Stimulated activated naive B cell treated with anti-CD40 and anti-IgM and Interleukin-4, amounts not matched to agents 10 μg/mL and 1 μg/mL and 100 μg/mL, for 72 hours (primary cell): ENCODE measurements around the gene C10orf71.

ENCODE experiments used
- ATAC-seq, 2 donors: fragments of 150-1000 bp; cut with Tn5 transposase; replicated peaks; 2 replicates each; pipeline ENCODE4 v1.10.0; 2021; ENCODE audit warnings: moderate library complexity in 1 of 2
- DNase-seq: peaks from one replicate; pipeline ENCODE4 v3.0.0; 2021
- H3K27ac Mint-ChIP-seq: one replicate; pipeline ENCODE4 v1.8.0; 2022; ENCODE audit warnings: mild to moderate bottlenecking, mixed read lengths
- H3K27me3 Mint-ChIP-seq, 2 donors: one replicate each; pipeline ENCODE4 v1.8.0; 2022; ENCODE audit warnings: mixed read lengths in 2 of 2
- H3K36me3 Mint-ChIP-seq, 2 donors: one replicate each; pipeline ENCODE4 v1.8.0; 2022; ENCODE audit warnings: mixed read lengths in 2 of 2, mild to moderate bottlenecking in 1 of 2
- H3K4me1 Mint-ChIP-seq, 2 donors: one replicate each; pipeline ENCODE4 v1.8.0; 2022; ENCODE audit warnings: mixed read lengths in 2 of 2, mild to moderate bottlenecking in 1 of 2
- H3K4me3 Mint-ChIP-seq, 2 donors: one replicate each; pipeline ENCODE4 v1.8.0; 2022; ENCODE audit warnings: mild to moderate bottlenecking in 2 of 2, mixed read lengths in 2 of 2, moderate library complexity in 1 of 2
- H3K9me3 Mint-ChIP-seq, 2 donors: one replicate each; pipeline ENCODE4 v1.8.0; 2022; ENCODE audit warnings: mixed read lengths in 2 of 2, mild to moderate bottlenecking in 1 of 2

C10orf71 gene

GRCh38 chr10:49364051-49364450 lies 65.1 kb downstream of the C10orf71 start:
- H3K9me3 Mint-ChIP-seq = peaks cover 2 to 3% of the 10 kb centered on the region in 2 donors
- H3K4me1 Mint-ChIP-seq = peaks cover 20 to 23% of the 10 kb centered on the region in 2 donors
- H3K36me3 Mint-ChIP-seq = no peaks in the 10 kb centered on the region
- H3K27ac Mint-ChIP-seq = peak overlapping the region; percentile 51
- ATAC-seq (no peak), DNase-seq (no peak)
- no peak overlapping the region for H3K4me3 Mint-ChIP-seq
- H3K27me3 Mint-ChIP-seq = peaks cover 0 to 5% of the 10 kb centered on the region in 2 donors

- peaks cover 20 to 23% of the 10 kb centered on the region in 2 donors for H3K4me1 Mint-ChIP-seq
- DNase-seq (no peak), ATAC-seq (no peak)
- no peaks in the 10 kb centered on the region for H3K36me3 Mint-ChIP-seq
- H3K27ac Mint-ChIP-seq = no peak overlapping the region
- H3K9me3 Mint-ChIP-seq = peaks cover 2 to 3% of the 10 kb centered on the region in 2 donors
- peaks cover 0 to 5% of the 10 kb centered on the region in 2 donors for H3K27me3 Mint-ChIP-seq
- no peak overlapping the region for H3K4me3 Mint-ChIP-seq
Measured at GRCh38 chr10:49364747-49365146, 65.8 kb downstream of the C10orf71 start.

- peaks cover 20 to 23% of the 10 kb centered on the region in 2 donors for H3K4me1 Mint-ChIP-seq
- DNase-seq (no peak), ATAC-seq (no peak)
- peaks cover 2 to 3% of the 10 kb centered on the region in 2 donors for H3K9me3 Mint-ChIP-seq
- H3K4me3 Mint-ChIP-seq = no peak overlapping the region
- H3K27ac Mint-ChIP-seq = peak overlapping the region; percentile 42
- H3K27me3 Mint-ChIP-seq = peaks cover 0 to 5% of the 10 kb centered on the region in 2 donors
- no peaks in the 10 kb centered on the region for H3K36me3 Mint-ChIP-seq
Measured at GRCh38 chr10:49365275-49365674, 66.3 kb downstream of the C10orf71 start.

GRCh38 chr10:49365675-49366415 lies 66.9 kb downstream of the C10orf71 start:
- Mint-ChIP-seq H3K9me3 (peaks cover 2 to 3% of the 10 kb centered on the region in 2 donors), H3K27ac (no peak overlapping the region), H3K27me3 (peaks cover 0 to 8% of the 10 kb centered on the region in 2 donors), H3K4me1 (peaks cover 20 to 23% of the 10 kb centered on the region in 2 donors), H3K4me3 (no peak overlapping the region), H3K36me3 (no peaks in the 10 kb centered on the region)
- DNase-seq (no peak), ATAC-seq (no peak)

GRCh38 chr10:49366460-49366859 lies 67.5 kb downstream of the C10orf71 start:
- Mint-ChIP-seq H3K36me3 (no peaks in the 10 kb centered on the region), H3K27me3 (peaks cover 0 to 8% of the 10 kb centered on the region in 2 donors), H3K27ac (no peak overlapping the region), H3K4me3 (no peak overlapping the region), H3K4me1 (peaks cover 20 to 23% of the 10 kb centered on the region in 2 donors), H3K9me3 (peaks cover 2 to 3% of the 10 kb centered on the region in 2 donors)
- ATAC-seq (no peak), DNase-seq (no peak)

- Mint-ChIP-seq H3K4me1 (peaks cover 11 to 14% of the 10 kb centered on the region in 2 donors), H3K9me3 (peaks cover 2% of the 10 kb centered on the region in 2 donors), H3K27ac (no peak overlapping the region), H3K27me3 (peaks cover 0 to 8% of the 10 kb centered on the region in 2 donors), H3K4me3 (no peak overlapping the region), H3K36me3 (no peaks in the 10 kb centered on the region)
- ATAC-seq (no peak), DNase-seq (no peak)
Measured at GRCh38 chr10:49367600-49367999, 68.6 kb downstream of the C10orf71 start.

- ATAC-seq (no peak), DNase-seq (no peak)
- H3K4me1 Mint-ChIP-seq = peaks cover 6 to 8% of the 10 kb centered on the region in 2 donors
- peaks cover 0 to 8% of the 10 kb centered on the region in 2 donors for H3K27me3 Mint-ChIP-seq
- no peaks in the 10 kb centered on the region for H3K36me3 Mint-ChIP-seq
- no peak overlapping the region for H3K27ac Mint-ChIP-seq
- H3K9me3 Mint-ChIP-seq = no peaks in the 10 kb centered on the region
- H3K4me3 Mint-ChIP-seq = no peak overlapping the region
Measured at GRCh38 chr10:49368256-49368655, 69.3 kb downstream of the C10orf71 start.

- Mint-ChIP-seq H3K27me3 (peaks cover 0 to 12% of the 10 kb centered on the region in 2 donors), H3K4me3 (no peak overlapping the region), H3K4me1 (peaks cover 0 to 4% of the 10 kb centered on the region in 2 donors), H3K36me3 (no peaks in the 10 kb centered on the region), H3K27ac (no peak overlapping the region), H3K9me3 (no peaks in the 10 kb centered on the region)
- no peak for ATAC-seq
- no peak for DNase-seq
Measured at GRCh38 chr10:49369216-49370162, 70.5 kb downstream of the C10orf71 start.

- no peak overlapping the region for H3K4me3 Mint-ChIP-seq
- no peak overlapping the region for H3K27ac Mint-ChIP-seq
- no peaks in the 10 kb centered on the region for H3K36me3 Mint-ChIP-seq
- ATAC-seq (no peak), DNase-seq (no peak)
- no peaks in the 10 kb centered on the region for H3K9me3 Mint-ChIP-seq
- peaks cover 6 to 12% of the 10 kb centered on the region in 2 donors for H3K27me3 Mint-ChIP-seq
- H3K4me1 Mint-ChIP-seq = no peaks in the 10 kb centered on the region
Measured at GRCh38 chr10:49370326-49371100, 71.5 kb downstream of the C10orf71 start.

GRCh38 chr10:49371967-49372366 lies 73.0 kb downstream of the C10orf71 start:
- Mint-ChIP-seq H3K27ac (no peak overlapping the region), H3K36me3 (no peaks in the 10 kb centered on the region), H3K9me3 (no peaks in the 10 kb centered on the region), H3K27me3 (peaks cover 16 to 21% of the 10 kb centered on the region in 2 donors), H3K4me3 (no peak overlapping the region), H3K4me1 (no peaks in the 10 kb centered on the region)
- DNase-seq = no peak
- ATAC-seq = no peak

GRCh38 chr10:49373361-49373760 lies 74.4 kb downstream of the C10orf71 start:
- no peaks in the 10 kb centered on the region for H3K4me1 Mint-ChIP-seq
- no peak overlapping the region for H3K27ac Mint-ChIP-seq
- DNase-seq = no peak
- H3K9me3 Mint-ChIP-seq = no peaks in the 10 kb centered on the region
- H3K4me3 Mint-ChIP-seq = no peak overlapping the region
- peaks cover 16 to 25% of the 10 kb centered on the region in 2 donors for H3K27me3 Mint-ChIP-seq
- no peaks in the 10 kb centered on the region for H3K36me3 Mint-ChIP-seq
- no peak for ATAC-seq

- peaks cover 11 to 25% of the 10 kb centered on the region in 2 donors for H3K27me3 Mint-ChIP-seq
- DNase-seq (no peak), ATAC-seq (no peak)
- H3K9me3 Mint-ChIP-seq = no peaks in the 10 kb centered on the region
- H3K4me1 Mint-ChIP-seq = no peaks in the 10 kb centered on the region
- H3K4me3 Mint-ChIP-seq = no peak overlapping the region
- H3K36me3 Mint-ChIP-seq = no peaks in the 10 kb centered on the region
- H3K27ac Mint-ChIP-seq = no peak overlapping the region
Measured at GRCh38 chr10:49374740-49375139, 75.8 kb downstream of the C10orf71 start.

GRCh38 chr10:49375611-49376010 lies 76.6 kb downstream of the C10orf71 start:
- H3K36me3 Mint-ChIP-seq = no peaks in the 10 kb centered on the region
- no peak overlapping the region for H3K27ac Mint-ChIP-seq

More at GRCh38 chr10:49375611-49376010, 76.6 kb downstream of the C10orf71 start:
- DNase-seq (no peak), ATAC-seq (no peak)
- H3K4me3 Mint-ChIP-seq = no peak overlapping the region
- peaks cover 8 to 25% of the 10 kb centered on the region in 2 donors for H3K27me3 Mint-ChIP-seq
- no peaks in the 10 kb centered on the region for H3K4me1 Mint-ChIP-seq
- H3K9me3 Mint-ChIP-seq = no peaks in the 10 kb centered on the region
